B cell (primary cell): ENCODE measurements around the gene NUDT3. TPM values are rescaled to one million over a fixed set of nuclear protein-coding genes. Genes with fewer than 3 reads are reported as not detected.

Experiments
- ATAC-seq: fragments of 200-7000 bp; cut with Tn5 transposase; one replicate; pipeline ENCODE4 v1.10.0; 2021; ENCODE audit warnings: low read depth, mild to moderate bottlenecking, moderate number of reproducible peaks, moderate library complexity
- CTCF ChIA-PET: fragments of 350-600 bp; sonication (Branson Sonifier 250); formaldehyde crosslinking; loops from one replicate; lab custom pipeline; 2021; ENCODE audit warnings: antibody characterized with exemption, inconsistent platforms; lab: Charles Lee
- POLR2A ChIA-PET: fragments of 350-600 bp; sonication (Branson Sonifier 250); formaldehyde crosslinking; loops from one replicate; lab custom pipeline; 2021; ENCODE audit warnings: antibody characterized with exemption; lab: Charles Lee
- DNase-seq: peaks from one replicate; pipeline ENCODE4 v3.0.0; 2013
- H2AFZ ChIP-seq: 2 replicates; pipeline ENCODE4 v1.6.1; 2012; ENCODE audit warnings: mild to moderate bottlenecking, low read depth, low read length; ENCODE audit not compliant: insufficient read depth, poor library complexity, severe bottlenecking
- H3K27ac ChIP-seq, 2 donors: 1 replicate in 1 of 2; 2 replicates in 1 of 2; pipeline ENCODE4 v1.5.1; 2012 to 2013; ENCODE audit warnings: low read length in 2 of 2, mild to moderate bottlenecking in 2 of 2, moderate library complexity in 1 of 2
- H3K27me3 ChIP-seq, 4 experiments: fragments of 200-600 bp in 1 of 4; sonication (generic) in 1 of 4; replicated peaks in 1 of 4; 1 replicate in 2 of 4; 2 replicates in 2 of 4; pipeline versions ENCODE4 v1.6.1 to v1.7.0; 2013 to 2016; ENCODE audit warnings: low read length in 3 of 4, mild to moderate bottlenecking in 2 of 4, mixed read lengths in 1 of 4, moderate library complexity in 1 of 4; ENCODE audit not compliant: insufficient read depth in 4 of 4, control insufficient read depth in 3 of 4; ENCODE audit errors: control extremely low read depth in 1 of 4
- H3K36me3 ChIP-seq, 2 experiments: replicated peaks in 1 of 2; 1 replicate in 1 of 2; 2 replicates in 1 of 2; pipeline versions ENCODE4 v1.6.1 to v1.7.1; 2013; ENCODE audit warnings: low read length in 1 of 2; ENCODE audit not compliant: insufficient read depth in 2 of 2, control insufficient read depth in 1 of 2; ENCODE audit errors: control extremely low read depth in 1 of 2, extremely low read depth in 1 of 2
- H3K4me1 ChIP-seq, 2 donors: fragments of 200-600 bp in 1 of 2; sonication (generic) in 1 of 2; 1 replicate in 1 of 2; 2 replicates in 1 of 2; pipeline versions ENCODE4 v1.5.1 to v1.6.1; 2013 to 2017; ENCODE audit warnings: low read length in 2 of 2; ENCODE audit not compliant: control insufficient read depth in 2 of 2, insufficient read depth in 2 of 2
- H3K4me2 ChIP-seq: replicated peaks from 2 replicates; pipeline ENCODE3; 2012; ENCODE audit warnings: mild to moderate bottlenecking, low read depth, low read length; ENCODE audit not compliant: poor library complexity, severe bottlenecking
- H3K4me3 ChIP-seq, 5 experiments: fragments of 200-600 bp in 1 of 5; sonication (generic) in 1 of 5; 1 replicate in 3 of 5; 2 replicates in 2 of 5; pipeline versions ENCODE4 v1.5.1 to v1.7.0; 2011 to 2016; ENCODE audit warnings: low read length in 4 of 5, mild to moderate bottlenecking in 4 of 5, low read depth in 2 of 5, control low read depth in 1 of 5, moderate library complexity in 1 of 5; ENCODE audit not compliant: insufficient read depth in 1 of 5; ENCODE audit errors: control extremely low read depth in 1 of 5, extremely low read depth in 1 of 5
- H3K79me2 ChIP-seq: fragments of 200-600 bp; sonication (generic); one replicate; pipeline ENCODE4 v1.6.0; 2016; ENCODE audit warnings: low read length; ENCODE audit not compliant: control insufficient read depth, insufficient read depth
- H3K9ac ChIP-seq: fragments of 200-600 bp; sonication (generic); 2 replicates; pipeline ENCODE4 v1.6.1; 2017; ENCODE audit warnings: mild to moderate bottlenecking, low read length, moderate library complexity
- H3K9me3 ChIP-seq, 3 donors: one replicate each; pipeline versions ENCODE4 v1.6.1 to v1.7.1; 2013; ENCODE audit warnings: low read length in 2 of 3; ENCODE audit not compliant: control insufficient read depth in 2 of 3, insufficient read depth in 1 of 3; ENCODE audit errors: control extremely low read depth in 1 of 3
- H4K20me1 ChIP-seq: 2 replicates; pipeline ENCODE4 v1.6.0; 2012; ENCODE audit warnings: mild to moderate bottlenecking, low read length; ENCODE audit not compliant: insufficient read depth, control insufficient read depth, poor library complexity, severe bottlenecking
- H3K27ac Mint-ChIP-seq: one replicate; pipeline ENCODE4 v1.8.0; 2021; ENCODE audit warnings: mixed read lengths
- H3K27me3 Mint-ChIP-seq: one replicate; pipeline ENCODE4 v1.8.0; 2021; ENCODE audit warnings: mixed read lengths
- H3K4me1 Mint-ChIP-seq: one replicate; pipeline ENCODE4 v1.8.0; 2021; ENCODE audit warnings: mixed read lengths
- H3K4me3 Mint-ChIP-seq: one replicate; pipeline ENCODE4 v1.8.0; 2021; ENCODE audit warnings: mixed read lengths
- H3K9me3 Mint-ChIP-seq: one replicate; pipeline ENCODE4 v1.8.0; 2022; ENCODE audit warnings: mixed read lengths; ENCODE audit not compliant: insufficient read depth
- EZH2 ChIP-seq: IDR thresholded peaks from 2 replicates; pipeline ENCODE4 v1.6.1; 2012; ENCODE audit warnings: borderline replicate concordance, low read depth, mild to moderate bottlenecking, moderate library complexity, low read length; ENCODE audit not compliant: insufficient read depth, poor library complexity, severe bottlenecking
- WGBS: methylation state at CpG from one replicate; pipeline ENCODE4 v1.1.5; 2013; ENCODE audit warnings: missing lambda C conversion rate; ENCODE audit not compliant: insufficient coverage; 5-methylcytosine and 5-hydroxymethylcytosine counted together
- intact Hi-C: fragments of 100-400 bp; cut with micrococcal nuclease; formaldehyde crosslinking; loops from one replicate; pipeline ENCODE4 v1.10.0; 2022
- polyA plus RNA-seq: library from polyadenylated mRNA; depleted of rRNA; stranded (reverse); fragments of >200 nt; gene quantifications from 2 replicates; pipeline ENCODE4 v1.2.3, GENCODE V29; 2012
- total RNA-seq, 2 donors: library from RNA; stranded (reverse); fragments of 120-200 nt in 1 of 2; gene quantifications; 1 replicate in 1 of 2; 2 replicates in 1 of 2; pipeline versions ENCODE4 v1.2.3 to v1.2.4, GENCODE V29; 2013 to 2022
- TF ChIP-seq, protein P1 (sequence below): fragments of 200-600 bp; IDR thresholded peaks from one replicate; pipeline ENCODE4 v1.8.0; 2022; ENCODE audit warnings: antibody characterized with exemption, mild to moderate bottlenecking

Gene NUDT3
- total and polyA plus RNA-seq, 2 donors (not counting 1 experiment from before 2014, with no cell fraction given): 18.2 to 37.4 TPM

GRCh38 chr6:34234667-34235306 lies 157.7 kb downstream of the NUDT3 start:
- no peak overlapping the region for H2AFZ ChIP-seq
- Mint-ChIP-seq H3K27me3 (no peaks in the 10 kb centered on the region), H3K4me3 (peak overlapping the region; percentile 70), H3K27ac (peak overlapping the region; percentile 85), H3K9me3 (no peaks in the 10 kb centered on the region), H3K4me1 (peaks cover 25% of the 10 kb centered on the region)
- H3K79me2 ChIP-seq: peaks cover 23% of the 10 kb centered on the region
- H3K27me3 ChIP-seq: no peaks in the 10 kb centered on the region
- H3K4me3 ChIP-seq: no peak overlapping the region
- H3K9ac ChIP-seq: peak overlapping the region; percentile 78
- POLR2A ChIA-PET: no interaction called here
- intact Hi-C loops: loop anchor here (5.0 to 10.0 kb wide), 4 partner anchors 438 to 650 kb away; partner anchors contain the start of genes ANKS1A, ILRUN, SNRPC and TAF11
- H3K4me2 ChIP-seq: peak overlapping the region; percentile 97
- H3K27ac ChIP-seq: peak overlapping the region in 1 of 2 donors; percentile 98
- TF ChIP-seq EZH2: no peak
- TF ChIP-seq, protein P1, sequence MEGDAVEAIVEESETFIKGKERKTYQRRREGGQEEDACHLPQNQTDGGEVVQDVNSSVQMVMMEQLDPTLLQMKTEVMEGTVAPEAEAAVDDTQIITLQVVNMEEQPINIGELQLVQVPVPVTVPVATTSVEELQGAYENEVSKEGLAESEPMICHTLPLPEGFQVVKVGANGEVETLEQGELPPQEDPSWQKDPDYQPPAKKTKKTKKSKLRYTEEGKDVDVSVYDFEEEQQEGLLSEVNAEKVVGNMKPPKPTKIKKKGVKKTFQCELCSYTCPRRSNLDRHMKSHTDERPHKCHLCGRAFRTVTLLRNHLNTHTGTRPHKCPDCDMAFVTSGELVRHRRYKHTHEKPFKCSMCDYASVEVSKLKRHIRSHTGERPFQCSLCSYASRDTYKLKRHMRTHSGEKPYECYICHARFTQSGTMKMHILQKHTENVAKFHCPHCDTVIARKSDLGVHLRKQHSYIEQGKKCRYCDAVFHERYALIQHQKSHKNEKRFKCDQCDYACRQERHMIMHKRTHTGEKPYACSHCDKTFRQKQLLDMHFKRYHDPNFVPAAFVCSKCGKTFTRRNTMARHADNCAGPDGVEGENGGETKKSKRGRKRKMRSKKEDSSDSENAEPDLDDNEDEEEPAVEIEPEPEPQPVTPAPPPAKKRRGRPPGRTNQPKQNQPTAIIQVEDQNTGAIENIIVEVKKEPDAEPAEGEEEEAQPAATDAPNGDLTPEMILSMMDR: no peak
- WGBS: 80% methylated on average over 30 of the region's 53 CpGs
- H3K4me1 ChIP-seq: peaks cover 21 to 25% of the 10 kb centered on the region in 2 donors
- no peak for ATAC-seq
- H4K20me1 ChIP-seq: peaks cover 21% of the 10 kb centered on the region
- H3K36me3 ChIP-seq: no peaks in the 10 kb centered on the region
- CTCF ChIA-PET: interaction anchor here (1.0 kb wide), 1 partner anchor 12 kb away, joined by 3 read pairs; no protein-coding TSS in a partner anchor
- H3K9me3 ChIP-seq: no peaks in the 10 kb centered on the region
- DNase-seq: no peak

GRCh38 chr6:34233867-34234266 lies 158.6 kb downstream of the NUDT3 start:
- Histone ChIP-seq H3K27ac (peak overlapping the region in 1 of 2 donors; percentile 7), H3K4me1 (peaks cover 12 to 15% of the 10 kb centered on the region in 2 donors), H3K4me3 (no peak overlapping the region), H3K9ac (no peak overlapping the region), H3K9me3 (no peaks in the 10 kb centered on the region), H3K27me3 (no peaks in the 10 kb centered on the region), H4K20me1 (peaks cover 13% of the 10 kb centered on the region), H3K4me2 (no peak overlapping the region), H2AFZ (no peak overlapping the region), H3K36me3 (no peaks in the 10 kb centered on the region), H3K79me2 (peaks cover 14% of the 10 kb centered on the region)
- H3K27me3 Mint-ChIP-seq: no peaks in the 10 kb centered on the region
- 89% methylated on average over 7 of the region's 7 CpGs for WGBS
- DNase-seq (no peak), ATAC-seq (no peak)
- POLR2A ChIA-PET: interaction anchor here (0.6 to 1.6 kb wide), 2 partner anchors 10 to 910 kb away, joined by 6 to 7 read pairs; no protein-coding TSS in a partner anchor
- H3K4me1 Mint-ChIP-seq: peaks cover 20% of the 10 kb centered on the region
- TF ChIP-seq, protein P1: no peak
- no peak for TF ChIP-seq EZH2
- H3K9me3 Mint-ChIP-seq: no peaks in the 10 kb centered on the region
- peak overlapping the region; percentile 38 for H3K4me3 Mint-ChIP-seq
- intact Hi-C loops: loop anchor here (10.0 kb wide), 2 partner anchors 461 to 651 kb away; partner anchors contain the start of genes ANKS1A, ILRUN and TAF11
- peak overlapping the region; percentile 85 for H3K27ac Mint-ChIP-seq
- CTCF ChIA-PET: interaction anchor here (1.0 to 1.8 kb wide), 4 partner anchors 10 to 37 kb away, joined by 3 to 6 read pairs (median 3); no protein-coding TSS in a partner anchor
